ENCODE results near the gene ASB5.
A peak's percentile ranks its signal among the peaks of the same experiment; 100 is the strongest.
"Not testable (repeated sequence)": the region's sequence is repeated elsewhere in the genome, so short reads cannot be mapped to it uniquely, and the experiment has no call there.

The ASB5 gene, protein sequence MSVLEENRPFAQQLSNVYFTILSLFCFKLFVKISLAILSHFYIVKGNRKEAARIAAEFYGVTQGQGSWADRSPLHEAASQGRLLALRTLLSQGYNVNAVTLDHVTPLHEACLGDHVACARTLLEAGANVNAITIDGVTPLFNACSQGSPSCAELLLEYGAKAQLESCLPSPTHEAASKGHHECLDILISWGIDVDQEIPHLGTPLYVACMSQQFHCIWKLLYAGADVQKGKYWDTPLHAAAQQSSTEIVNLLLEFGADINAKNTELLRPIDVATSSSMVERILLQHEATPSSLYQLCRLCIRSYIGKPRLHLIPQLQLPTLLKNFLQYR

DNA sequence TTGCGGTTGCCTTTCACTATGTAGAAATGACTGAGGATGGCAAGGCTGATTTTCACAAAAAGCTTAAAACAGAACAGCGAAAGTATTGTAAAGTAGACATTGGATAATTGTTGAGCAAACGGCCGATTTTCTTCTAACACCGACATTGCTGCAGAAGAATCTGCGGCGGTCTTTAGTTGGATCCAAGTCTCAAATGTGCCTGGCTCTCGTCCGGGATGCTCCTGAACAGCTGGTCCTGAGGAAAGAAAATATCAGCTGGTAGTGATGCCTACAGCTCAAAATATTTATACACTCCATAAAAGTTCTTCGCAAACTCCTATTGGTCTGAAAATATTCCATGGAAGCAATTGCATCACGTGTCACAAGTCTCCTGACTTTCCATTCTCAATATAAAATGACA is at the start of gene ASB5:
TSS of gene ASB5 (minus strand) at position 260 of the 400 bp plus-strand sequence. CDS start at position 146, 114 bp downstream.
- DNase-seq: no peak

DNA sequence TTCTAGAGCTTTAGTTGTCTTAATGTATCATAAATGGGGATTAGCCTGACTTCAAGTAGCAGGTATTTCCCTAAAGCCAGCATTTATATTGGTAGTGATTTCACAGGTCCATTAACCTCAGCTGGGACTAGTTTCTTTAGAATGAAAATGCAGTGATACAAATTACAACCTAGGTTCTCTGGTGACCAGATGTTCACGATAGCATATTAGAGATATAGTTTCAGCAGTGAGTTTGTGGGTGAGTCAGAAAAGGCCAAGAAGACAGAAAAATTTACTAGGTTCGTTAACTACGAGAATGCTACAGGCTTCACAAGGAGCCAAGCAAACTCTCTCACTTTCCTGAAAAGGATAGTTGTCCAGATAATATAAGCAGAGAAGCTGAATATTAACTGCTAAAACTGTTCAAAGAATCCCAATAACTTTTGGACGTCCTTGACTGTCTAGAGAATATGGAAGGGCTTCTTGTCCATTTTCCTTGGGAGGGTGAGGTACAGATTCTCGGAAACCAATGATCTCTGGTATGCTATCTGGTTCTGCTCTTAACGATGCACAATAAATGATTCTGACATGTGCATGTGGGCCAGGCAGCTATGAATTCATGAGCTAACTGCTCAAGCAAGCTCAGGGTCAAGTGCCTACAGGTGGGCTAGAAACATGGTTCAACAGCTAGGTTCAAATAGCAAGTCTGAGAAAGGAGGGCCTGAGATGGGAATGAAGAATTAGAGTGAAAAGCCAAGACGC is 44.7 kb upstream of the ASB5 start:
- no peak for DNase-seq

DNA sequence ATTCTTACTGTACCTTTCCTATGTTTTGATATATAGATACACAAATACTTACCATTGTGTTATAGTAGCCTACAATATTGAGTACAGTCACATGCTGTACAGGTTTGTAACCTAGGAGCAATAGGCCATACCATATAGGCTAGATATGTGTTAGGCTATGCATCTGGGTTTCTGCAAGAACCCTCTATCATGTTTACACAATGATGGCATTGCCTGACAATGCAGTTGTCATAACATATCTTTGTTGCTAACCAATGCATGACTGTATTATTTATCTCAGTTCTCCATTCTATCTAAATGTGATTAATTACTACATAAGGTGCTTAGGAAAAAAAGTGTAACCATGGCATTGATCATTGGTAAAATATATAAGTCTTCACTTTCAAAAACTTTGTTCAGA is 40.8 kb upstream of the ASB5 start:
- DNase-seq: peak; percentile 37

DNA sequence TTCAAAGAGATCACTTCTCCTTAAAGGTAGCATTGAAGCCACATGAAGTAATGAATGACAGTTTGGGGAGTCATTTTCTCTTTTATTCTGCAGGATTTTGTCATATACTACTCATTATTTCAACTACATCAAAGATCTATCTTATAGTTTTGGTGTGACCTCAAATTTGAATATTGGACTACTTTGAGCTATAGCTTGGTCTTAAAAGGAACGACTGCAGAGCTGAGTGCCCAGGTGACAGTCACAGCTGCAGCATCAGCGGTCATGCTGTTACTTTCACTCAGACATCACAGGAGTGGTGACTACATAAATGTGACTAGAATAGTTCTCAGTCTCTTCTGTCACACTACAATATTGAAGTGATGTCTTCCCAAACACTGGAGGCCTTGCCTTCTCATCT is 40.0 kb upstream of the ASB5 start:
- DNase-seq: no peak

DNA sequence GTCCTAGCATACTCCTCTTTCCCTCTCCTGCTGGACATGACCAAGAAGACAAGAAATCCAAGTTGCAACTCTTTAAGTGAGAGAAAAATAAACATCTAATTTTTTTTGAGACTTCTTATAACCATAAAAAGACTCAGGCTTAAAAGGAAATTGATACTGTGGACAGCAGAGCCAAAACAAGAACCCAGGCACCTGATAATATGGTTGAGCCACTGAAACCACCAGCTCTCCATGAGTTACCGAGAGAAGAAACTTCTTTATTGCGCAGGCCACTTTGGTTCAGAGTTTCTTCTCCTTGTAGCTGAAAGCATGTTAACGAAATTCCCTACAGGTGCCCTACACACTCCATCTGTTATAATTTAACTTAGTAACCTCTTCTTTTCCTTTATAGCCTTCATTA is 39.4 kb upstream of the ASB5 start:
- DNase-seq: no peak

DNA sequence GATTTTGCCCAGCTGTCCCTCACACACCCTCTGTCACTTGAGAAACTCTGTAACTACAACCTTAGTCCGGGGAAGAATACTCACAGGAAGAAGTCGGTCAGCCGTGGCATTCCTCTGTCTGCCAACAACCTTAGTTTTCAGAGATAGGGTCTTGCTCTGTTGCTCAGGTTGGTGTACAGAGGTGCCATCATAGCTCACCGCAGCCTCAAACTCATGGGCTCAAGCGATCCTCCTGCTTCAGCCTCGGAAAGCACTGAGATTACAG is 38.6 kb upstream of the ASB5 start:
- DNase-seq: no peak

DNA sequence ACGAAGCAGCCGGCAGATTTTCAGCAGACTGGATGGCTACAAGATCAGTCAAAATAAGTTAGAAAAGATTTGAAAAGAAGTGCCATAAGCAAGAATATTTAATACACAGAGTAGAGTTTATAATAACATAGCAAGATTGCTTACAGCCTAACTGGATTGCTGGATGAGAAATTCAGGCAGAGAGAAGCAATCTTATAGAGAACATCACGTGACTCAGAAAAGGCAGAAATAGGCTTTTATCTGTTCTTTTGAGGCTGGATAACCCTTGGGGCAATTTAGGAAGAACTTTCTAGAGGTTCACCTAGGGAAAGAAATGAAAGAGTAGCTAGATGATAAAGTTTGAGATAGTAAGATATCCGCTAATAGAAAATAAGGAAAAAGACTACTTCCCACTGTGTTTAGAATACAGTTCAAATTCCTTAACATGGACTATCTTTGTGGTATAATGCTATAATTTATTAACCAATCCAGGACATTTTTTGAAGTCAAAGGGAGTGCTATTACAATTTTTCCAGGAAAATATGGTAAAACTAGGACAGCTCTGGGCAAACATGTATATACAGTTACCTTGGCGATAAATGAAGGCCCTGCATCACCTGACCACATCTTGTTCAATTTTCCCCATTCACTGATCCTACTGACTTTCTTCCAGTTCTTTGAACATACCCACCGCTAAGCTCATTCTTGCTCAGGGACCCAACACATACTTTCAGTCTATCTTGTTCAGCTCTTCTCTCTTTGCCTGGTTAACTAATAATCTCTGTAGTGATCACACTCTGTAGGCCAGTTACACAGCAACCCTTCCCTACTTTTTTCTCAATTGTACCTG is 38.0 kb upstream of the ASB5 start:
- no peak for DNase-seq

DNA sequence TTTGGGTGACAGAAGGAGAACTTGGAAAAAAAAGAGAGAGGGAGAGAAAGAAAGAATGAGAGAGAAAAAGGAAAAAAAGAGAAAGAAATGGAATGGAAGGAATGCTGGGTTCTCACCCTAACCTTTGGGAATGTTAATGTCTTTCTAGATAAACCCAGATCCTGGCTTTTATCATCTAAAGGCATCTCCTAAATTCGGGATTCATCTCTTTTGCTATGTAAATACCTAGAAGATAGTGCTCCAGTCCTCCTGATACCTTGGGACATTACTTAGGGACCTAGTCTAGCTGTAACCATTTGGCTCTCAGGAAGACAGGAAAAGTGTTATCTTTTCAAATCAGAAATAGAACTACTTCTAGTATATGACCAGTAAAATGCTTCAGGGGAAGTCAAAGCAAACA is 34.9 kb upstream of the ASB5 start:
- DNase-seq: no peak

DNA sequence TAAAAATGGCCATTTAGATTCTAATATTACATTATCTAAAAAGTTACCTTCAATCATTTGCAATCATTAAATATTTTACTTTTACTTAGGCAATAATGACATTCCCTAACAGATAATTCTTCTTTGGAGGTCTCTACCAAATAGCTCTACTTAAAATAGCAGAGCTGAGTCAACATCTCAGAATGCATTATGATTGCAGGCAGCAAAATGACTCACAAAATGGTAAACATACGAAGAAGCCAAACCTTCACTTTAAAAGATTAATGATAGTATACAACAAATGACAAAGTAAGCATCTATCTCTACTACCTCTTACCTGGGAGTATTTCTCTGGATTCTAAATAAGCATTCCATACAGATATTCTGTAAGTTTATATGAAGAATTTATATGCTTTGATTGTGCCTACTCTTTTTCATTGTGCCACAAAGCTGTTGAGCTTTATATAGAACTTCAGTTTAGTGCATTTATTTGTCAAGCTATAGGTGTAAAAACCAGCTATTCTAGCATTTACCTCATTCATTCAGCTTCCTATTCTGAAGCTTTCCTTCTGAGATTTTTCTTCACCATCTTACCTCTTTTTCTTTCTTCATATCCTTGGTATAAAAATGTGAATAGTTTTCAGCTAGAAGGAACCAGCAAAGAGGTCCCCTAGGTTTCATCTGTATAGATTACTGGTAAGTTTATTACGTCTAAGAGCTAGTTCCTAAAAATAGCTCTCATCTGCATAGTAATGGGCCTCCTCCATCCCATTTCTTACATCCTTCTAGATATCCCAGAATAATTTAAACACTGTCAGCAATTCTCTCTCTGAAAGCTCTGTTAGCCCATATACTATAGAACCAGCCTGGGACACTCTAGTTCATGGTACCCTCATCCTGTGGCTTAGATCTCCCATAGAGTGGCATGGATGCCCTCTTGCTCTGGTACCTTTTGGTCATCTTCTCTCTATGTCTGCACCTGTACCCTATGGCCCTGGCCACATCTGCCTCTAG is 33.6 kb upstream of the ASB5 start:
- peak; percentile 76 for DNase-seq

DNA sequence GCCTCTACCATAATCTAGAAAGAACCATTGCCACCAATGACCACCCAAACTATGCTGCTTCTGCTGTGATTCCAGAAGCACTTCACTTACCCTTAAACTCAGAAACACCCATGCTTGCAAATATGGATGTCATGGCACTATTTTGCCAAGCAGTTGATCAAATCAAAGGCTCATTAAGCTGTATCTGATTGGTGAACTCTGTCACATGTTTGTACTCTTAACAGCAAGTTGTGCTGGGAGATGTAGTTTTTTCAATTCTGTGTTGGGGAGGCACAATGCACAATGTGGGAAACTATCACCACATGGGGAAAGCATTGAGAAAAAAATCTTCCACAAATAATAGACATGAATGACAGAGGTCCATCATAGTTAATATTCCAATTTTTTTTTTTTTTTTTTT is 31.5 kb upstream of the ASB5 start:
- DNase-seq: no peak

DNA sequence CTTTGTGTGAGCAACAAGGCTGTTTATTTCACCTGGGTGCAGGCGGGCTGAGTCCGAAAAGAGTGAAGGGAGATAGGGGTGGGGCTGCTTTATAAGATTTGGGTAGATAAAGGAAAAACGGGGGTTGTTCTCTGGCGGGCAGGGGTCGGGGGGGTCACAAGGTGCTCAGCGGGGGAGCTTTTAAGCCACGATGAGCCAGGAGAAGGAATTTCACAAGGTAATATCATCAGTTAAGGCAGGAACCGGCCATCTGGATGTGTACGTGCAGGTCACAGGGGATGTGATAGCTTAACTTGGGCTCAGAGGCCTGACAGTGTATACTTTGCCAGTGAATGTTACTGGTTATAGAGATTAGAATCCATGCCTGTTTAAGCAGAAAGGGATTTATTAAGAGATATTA is 31.0 kb upstream of the ASB5 start:
- DNase-seq: no peak

DNA sequence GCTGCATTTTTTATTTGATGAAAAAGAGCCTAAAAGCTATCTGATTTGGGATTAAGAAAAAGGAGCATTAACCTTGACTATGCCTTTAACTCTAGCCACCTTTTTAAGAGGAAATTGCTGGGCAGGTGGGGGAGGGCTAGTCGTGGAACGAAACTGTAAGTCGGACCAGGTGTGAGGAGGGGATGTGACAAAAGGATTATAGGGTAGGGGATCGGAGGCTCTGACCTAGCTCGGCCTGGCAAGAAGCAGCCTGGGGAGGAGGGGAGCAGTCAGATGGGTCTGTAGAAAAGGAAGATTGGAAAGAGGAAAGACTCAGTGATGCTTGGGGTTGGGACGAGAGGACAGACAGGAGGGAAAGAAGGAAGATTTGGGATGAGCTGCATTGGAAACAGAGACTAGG is 29.6 kb upstream of the ASB5 start:
- no peak for DNase-seq

DNA sequence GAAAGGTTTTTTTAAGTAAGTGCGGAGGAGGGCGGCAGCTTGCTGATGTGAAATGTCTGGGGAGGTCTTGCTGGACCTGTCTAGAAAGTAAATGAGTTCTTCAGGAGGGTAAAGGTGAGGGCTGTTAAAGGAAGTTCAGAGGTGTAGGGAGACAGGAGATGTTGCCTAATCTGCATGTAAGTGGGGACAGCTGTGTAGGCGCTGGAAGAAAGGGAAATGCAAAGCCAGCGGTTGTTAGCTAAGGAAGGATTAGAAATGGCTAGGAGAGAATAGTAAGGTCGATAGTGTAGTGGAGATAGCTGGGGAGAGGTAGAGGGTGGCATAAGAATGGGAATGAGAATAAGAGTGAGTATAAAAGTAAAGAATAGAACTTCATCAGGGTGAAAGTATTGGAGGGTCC is 26.9 kb upstream of the ASB5 start:
- not testable (repeated sequence) for DNase-seq

DNA sequence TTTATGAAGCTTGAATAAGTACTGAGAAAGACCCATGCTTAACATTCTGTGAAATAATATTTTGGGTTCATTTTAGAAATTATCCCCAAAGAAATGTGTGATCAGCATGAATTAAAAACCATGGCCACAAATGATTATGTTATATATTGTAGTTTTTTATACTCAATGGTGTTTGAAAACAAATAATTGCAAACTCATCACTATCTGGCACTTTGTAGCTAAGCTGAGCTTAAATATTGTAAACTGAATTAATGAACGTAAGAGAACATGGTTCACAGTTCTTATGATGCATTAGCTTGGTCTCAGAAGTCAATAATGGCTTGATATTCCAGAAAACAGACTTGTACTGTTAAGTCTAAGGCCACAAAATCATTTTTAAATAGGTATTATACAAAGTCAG is 24.6 kb upstream of the ASB5 start:
- no peak for DNase-seq

DNA sequence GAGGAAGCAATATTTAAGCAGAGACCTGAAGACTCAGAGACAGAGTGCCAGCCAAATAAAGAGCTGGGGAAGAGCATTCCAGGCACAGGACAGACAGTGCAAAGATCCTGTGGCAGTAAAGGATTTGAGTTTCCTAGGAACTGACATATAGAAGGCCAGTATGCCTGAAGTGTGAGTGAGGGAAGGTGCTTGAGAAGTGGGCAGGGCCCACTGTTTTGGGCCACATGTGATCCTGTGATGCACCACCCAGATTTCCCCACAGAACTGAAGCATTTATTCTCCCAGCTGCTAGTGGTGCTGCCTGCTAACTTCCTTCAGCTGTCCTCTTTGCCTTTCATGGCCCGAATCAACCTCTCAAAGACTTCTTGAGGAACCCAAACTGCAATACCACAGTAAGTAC is 23.9 kb upstream of the ASB5 start:
- DNase-seq: no peak

DNA sequence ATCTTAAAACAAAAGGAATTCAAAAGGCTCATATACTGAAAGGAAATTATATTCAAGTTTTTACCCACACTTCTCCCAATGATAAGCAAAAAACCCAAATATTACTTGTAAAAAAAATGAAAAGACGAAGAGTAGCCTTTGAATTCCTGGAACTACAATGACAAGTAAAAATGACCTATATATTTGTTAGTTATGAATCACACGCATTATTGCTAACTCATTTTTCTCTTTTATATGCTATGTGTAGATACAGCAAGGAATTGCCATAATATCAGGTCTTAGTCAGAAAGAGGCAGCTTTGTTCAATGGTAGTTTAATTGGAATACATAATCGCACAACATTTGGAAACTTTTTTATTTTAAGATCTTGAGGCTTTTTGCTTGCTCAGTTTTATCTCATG is 22.7 kb upstream of the ASB5 start:
- DNase-seq: no peak

DNA sequence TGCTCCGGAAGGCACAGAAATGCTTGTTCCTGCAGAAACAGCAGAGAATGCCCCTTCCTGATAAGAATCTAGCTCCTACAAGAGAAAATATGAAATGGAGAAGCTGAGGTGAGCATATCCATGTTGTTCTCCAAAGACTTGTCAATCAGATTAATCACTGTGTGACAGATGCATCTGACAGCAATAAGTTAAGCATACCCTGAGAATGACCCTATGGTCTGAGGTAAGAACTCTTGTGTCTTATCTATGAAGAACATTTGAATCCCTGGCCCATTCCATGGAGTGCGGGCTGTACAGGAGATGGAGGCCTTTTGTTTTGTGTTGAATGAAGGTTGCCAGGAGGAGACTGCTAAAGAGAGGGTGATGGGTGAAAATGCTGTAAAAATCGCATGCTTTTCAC is 21.5 kb upstream of the ASB5 start:
- DNase-seq: no peak

DNA sequence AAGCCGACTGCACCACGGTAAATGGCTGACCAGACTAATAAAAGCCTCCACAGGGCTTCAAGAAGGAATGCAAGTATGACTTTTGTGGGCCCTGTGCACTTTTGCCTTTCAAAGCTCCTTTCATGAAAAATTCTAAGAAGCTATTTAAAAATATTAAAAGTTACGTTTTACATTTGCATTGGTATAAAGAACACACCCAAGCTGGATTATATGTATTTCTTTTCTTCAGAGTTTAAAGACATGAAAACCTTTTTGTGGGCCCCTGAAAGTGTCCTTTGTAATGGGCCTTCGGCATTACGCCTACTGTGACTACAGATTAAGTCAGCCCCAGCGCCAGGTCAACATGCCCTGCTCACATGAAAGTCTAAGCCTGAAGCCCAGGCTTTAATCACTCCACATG is 20.5 kb upstream of the ASB5 start:
- DNase-seq: no peak

DNA sequence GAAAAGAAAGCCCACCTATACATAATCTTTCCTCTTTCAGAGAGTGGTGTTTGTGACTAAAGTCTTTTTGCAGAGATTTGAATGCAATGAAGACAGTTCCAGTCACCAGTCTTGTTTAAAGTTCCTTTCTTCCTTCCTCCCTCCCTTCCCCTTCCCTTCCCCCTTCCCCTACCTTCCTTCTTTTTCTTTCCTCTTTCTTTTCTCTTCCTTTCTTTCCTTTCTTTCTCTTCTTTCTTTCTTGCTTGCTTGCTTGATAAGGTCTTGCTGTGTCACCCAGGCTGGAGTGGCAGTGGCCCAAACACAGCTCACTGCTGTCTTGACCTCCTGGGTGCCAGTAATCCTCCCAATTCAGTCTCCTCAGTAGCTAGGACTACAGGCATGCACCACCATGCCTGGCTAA is 19.0 kb upstream of the ASB5 start:
- DNase-seq: no peak

DNA sequence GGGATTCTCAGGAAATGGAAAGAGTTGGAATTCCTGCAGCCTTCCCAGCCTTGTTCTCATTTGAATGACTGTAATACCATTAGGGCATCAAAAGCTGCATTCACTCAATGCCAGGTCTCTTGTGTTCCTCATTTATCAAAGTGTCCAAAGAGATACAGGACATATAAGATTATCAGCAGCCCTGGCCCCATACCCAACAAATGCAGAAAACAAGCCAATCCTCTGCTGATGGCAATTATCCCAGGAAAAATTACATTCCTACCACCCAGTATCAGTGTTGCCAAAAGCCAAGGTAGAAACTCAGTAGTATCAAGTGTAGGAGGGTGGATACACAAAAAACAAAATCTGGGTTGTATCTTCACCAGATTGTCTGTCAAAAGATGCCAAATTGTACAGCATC is 18.5 kb upstream of the ASB5 start:
- DNase-seq: no peak

DNA sequence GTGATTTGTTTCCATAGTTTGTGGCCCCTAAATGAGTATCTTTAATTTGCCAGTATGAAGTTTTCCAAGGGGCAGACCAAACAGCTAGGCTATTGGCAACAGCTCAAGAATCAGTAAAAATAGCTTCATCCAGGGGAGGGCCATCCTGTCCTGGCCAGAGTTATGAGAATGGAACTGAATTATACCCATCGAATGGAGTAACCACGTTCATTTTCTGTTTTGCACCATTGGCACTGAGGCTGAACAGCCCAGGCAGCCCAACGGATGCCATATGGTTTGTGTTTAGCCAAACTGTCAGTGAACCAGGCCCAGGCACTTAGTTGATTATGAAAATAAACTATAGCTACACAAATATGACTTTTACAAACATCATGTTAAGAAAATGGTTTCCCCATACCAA is 17.7 kb upstream of the ASB5 start:
- DNase-seq: no peak

DNA sequence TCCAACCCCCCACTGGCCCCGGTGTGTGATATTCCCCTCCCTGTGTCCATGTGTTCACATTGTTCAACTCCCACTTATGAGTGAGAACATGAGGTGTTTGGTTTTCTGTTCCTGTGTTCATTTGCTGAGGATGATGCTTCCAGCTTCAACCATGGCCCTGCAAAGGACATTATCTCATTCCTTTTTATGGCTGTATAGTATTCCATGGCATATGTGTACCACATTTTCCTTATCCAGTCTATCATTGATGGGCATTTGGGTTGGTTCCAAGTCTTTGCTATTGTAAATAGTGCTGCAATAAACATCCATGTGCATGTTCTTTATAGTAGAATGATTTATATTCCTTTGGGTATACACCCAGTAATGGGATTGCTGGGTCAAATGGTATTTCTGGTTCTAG is 10.5 kb upstream of the ASB5 start:
- not testable (repeated sequence) for DNase-seq

All from NCI-H226 (cell line).